Subcutaneous adipose tissue (tissue), 4 donors: ENCODE measurements around the gene UBE2J2. TPM values are rescaled to one million over a fixed set of nuclear protein-coding genes. Genes with fewer than 3 reads are reported as not detected.

Experiments
- CTCF ChIP-seq: fragments of 450-650 bp; IDR thresholded peaks from one replicate; pipeline ENCODE4 v1.5.1; 2016; ENCODE audit warnings: low read depth, mild to moderate bottlenecking, control low read depth, antibody characterized with exemption, moderate library complexity
- total RNA-seq, 4 donors: library from RNA; depleted of rRNA; stranded (reverse); fragments of >200 nt; gene quantifications; one replicate each; pipeline ENCODE4 v1.1.0, GENCODE V29; 2016

The UBE2J2 gene
- total RNA-seq, 4 donors from 2014 or later = 20.1 to 35.4 (median 33.5) TPM

DNA sequence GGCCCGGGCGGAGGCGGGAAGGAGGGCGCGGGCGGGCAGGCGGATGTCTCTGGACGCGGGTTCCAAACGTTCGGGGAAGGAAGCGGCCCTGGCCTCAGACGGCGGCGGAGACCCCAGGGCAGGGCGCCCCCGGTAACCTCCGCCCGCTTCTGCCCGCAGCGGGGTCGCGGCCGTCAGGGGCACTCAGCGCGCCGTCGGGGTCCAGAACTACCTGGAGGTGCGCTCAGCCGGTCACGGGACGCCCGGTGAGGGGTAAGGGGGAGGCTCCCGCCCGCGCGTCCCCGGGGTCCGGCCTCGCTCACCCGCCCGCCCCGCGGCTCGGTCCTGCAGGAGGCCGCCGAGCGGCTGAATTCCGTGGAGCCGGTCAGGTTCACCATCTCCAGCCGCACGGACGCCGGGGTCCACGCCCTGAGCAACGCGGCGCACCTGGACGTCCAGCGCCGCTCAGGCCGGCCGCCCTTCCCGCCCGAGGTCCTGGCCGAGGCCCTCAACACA lies 35.1 kb upstream of the UBE2J2 start:
- TF ChIP-seq CTCF = no peak

GRCh38 chr1:1307923-1308755 lies 34.5 kb upstream of the UBE2J2 start, which contains the start of the genes ACAP3 and PUSL1:
Gene ACAP3 (minus strand): TSS chr1:1307930. CDS start chr1:1307815, 115 bp downstream.
Gene PUSL1 (plus strand): TSS chr1:1308597. CDS start chr1:1308644, 47 bp downstream.
- no peak for TF ChIP-seq CTCF

GRCh38 chr1:1307261-1307922 lies 33.7 kb upstream of the UBE2J2 start:
- no peak for TF ChIP-seq CTCF

- TF ChIP-seq CTCF = no peak
Observed at GRCh38 chr1:1306661-1307260, 33.1 kb upstream of the UBE2J2 start.

DNA sequence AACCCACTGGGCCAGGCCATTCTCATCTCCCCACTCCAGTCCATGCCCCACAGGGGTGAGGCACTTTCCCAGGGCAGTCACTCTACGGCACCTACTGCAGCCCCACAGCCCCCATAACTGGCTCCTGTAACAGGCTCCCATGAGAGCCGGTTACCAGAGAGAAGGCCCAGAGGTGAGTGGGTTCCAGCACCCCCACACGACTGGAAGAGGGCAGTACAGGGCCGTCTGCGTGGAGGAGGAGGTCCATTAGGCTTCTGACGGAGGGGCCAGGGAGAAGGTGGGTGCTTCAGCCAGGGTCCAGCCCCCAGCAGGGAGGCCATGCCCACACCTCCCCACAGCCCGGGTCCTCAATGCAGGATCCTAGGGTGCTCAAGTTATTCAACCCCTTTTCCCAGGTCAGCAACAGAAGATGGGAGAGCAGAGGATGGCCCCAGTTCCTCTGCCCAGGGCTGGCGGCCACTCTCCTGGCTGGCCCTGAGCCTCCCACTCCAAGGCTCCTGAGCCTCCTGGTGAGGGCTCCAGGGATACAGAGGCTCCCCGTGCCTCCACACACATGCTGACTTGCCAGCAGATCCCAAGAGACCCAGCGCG lies 32.5 kb upstream of the UBE2J2 start:
- TF ChIP-seq CTCF = no peak

GRCh38 chr1:1305300-1306069 lies 31.8 kb upstream of the UBE2J2 start:
- TF ChIP-seq CTCF = no peak
